DOHH2 (cell line): ENCODE data around the gene ABAT.

Experiments used
- CTCF ChIP-seq: fragments of 200-600 bp; sonication (generic); IDR thresholded peaks from one replicate; pipeline ENCODE4 v1.5.1; 2014; ENCODE audit warnings: antibody characterized with exemption, mild to moderate bottlenecking, low read depth, low read length; ENCODE audit not compliant: poor library complexity, severe bottlenecking
- EZH2phosphoT487 ChIP-seq: fragments of 200-600 bp; sonication (generic); IDR thresholded peaks from 2 replicates; pipeline ENCODE4 v1.6.1; 2017; ENCODE audit warnings: borderline replicate concordance, mild to moderate bottlenecking, antibody characterized with exemption, low read length, moderate library complexity, mixed read lengths

GRCh38 chr16:8798535-8799157 lies 124.2 kb downstream of the ABAT start:
- TF ChIP-seq CTCF (no peak), EZH2phosphoT487 (no peak)
